NCI-H524 (cell line): Measurements from ENCODE around the gene CENPO.
"Not testable (repeated sequence)": the region's sequence is repeated elsewhere in the genome, so short reads cannot be mapped to it uniquely, and the experiment has no call there.

Experiments
- DNase-seq, 2 experiments: peaks; one replicate each; lab custom pipeline; 2025; lab: John Stamatoyannopoulos, UW

The CENPO gene

GRCh38 chr2:24788816-24789215, 4.4 kb upstream of the CENPO start:
- DNase-seq = no peak

DNA sequence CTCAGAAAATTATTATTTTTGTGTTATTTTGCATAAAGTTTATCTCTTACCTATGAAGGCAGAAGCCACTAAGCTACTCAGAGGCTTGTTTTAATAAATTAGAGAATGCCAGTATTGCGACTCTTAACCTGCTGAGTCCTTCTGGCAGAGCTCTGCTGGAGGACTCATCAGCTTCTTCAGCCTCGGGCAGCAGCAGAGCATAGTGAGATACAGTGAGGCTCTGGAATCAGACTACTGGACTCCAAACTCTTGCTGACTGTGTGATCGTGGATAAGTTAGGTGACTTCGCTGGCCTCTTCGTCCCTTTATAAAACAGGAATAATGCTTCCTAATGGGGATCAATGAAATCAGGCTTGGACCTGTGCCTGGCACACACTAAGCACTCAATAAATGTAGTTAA, 1.8 kb upstream of the CENPO start:
- no peak for DNase-seq

GRCh38 chr2:24792542-24792873, 717 bp upstream of the CENPO start:
- DNase-seq = no peak

DNA sequence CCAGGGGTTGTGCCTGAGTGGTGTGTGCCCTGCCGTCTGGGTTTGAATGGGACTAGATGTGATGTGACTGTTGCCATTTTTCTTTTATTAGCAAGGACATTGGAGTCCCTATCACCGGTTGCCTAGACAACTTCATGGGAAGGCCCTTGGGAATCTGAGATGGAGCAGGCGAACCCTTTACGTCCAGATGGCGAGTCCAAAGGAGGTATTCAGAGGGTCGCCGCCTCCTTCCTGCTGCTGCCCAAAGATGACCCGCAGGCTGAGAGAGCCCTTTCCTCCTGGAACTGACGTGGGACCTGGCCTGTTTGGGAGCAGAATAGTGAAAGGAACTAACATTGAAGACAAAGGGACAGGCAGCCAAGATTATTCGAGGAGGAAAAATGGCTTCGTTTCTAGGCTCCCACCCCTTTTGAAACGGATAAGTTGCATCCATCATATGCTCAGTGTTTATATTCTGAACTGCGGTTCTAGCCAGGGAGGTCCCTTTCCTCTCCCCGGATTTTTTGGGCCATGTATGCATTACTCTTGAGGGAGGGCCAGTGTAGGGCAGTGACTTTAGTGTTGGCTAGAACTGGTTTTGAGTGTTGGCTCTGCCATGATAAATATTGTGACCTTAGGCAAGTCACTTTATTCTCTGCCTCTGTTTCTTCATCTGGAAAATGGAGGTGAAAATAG, 673 bp downstream of the CENPO start:
- DNase-seq = peak; percentile 81 to 84

DNA sequence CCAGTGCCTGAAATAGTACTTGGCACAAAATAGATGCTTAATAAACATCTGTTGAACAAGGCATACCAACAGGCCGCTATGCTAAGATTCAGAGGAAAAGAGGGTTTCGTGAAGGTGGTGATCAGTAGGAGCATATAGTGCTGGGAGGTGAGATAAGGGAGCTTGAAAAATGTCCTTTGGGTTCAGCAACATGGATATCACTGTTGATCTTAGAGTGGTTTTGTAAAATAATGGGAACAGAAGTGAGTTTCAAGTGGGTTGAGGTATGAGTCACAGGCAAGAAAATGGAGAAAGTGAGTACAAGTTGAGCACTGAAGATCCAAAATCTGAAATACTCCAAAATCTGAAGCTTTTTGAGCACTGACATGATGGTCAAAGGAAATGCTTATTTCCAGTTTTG, 4.4 kb downstream of the CENPO start:
- DNase-seq = no peak

DNA sequence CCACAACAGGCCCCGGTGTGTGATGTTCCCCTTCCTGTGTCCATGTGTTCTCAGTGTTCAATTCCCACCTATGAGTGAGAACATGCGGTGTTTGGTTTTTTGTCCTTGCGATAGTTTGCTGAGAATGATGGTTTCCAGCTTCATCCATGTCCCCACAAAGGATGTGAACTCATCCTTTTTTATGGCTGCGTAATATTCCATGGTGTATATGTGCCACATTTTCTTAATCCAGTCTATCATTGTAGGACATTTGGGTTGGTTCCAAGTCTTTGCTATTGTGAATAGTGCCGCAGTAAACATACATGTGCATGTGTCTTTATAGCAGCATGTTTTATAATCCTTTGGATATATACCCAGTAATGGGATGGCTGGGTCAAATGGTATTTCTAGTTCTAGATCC, 7.3 kb downstream of the CENPO start:
- DNase-seq = not testable (repeated sequence)

DNA sequence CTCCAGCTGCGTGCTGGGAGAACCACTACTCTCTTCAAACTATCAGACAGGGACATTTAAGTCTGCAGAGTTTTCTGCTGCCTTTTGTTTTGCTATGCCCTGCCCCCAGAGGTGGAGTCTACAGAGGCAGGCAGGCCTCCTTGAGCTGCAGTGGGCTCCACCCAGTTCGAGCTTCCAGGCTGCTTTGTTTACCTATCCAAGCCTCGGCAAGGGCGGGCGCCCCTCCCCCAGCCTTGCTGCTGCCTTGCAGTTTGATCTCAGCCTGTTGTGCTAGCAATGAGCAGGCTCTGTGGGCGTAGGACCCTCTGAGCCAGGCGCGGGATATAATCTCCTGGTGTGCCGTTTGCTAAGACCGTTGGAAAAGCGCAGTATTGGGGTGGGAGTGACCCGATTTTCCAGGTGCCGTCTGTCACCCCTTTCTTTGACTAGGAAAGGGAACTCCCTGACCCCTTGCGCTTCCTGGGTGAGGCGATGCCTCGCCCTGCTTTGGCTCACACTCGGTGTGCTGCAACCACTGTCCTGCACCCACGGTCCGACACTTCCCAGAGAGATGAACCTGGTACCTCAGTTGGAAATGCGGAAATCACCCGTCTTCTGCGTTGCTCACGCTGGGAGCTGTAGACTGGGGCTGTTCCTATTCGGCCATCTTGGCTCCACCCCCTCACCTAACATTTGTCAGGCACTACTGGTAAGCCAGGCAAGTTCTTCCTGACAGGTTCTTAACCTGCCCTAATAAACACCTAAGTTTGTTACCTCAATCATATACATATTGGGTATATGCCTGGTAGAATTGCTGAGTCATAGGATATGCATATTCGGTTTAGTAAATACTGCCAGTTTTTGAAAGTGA, 12.8 kb downstream of the CENPO start:
- DNase-seq = not testable (repeated sequence)

GRCh38 chr2:24806661-24807036, 13.4 kb downstream of the CENPO start:
- no peak for DNase-seq

GRCh38 chr2:24809316-24810007, 16.2 kb downstream of the CENPO start:
- no peak for DNase-seq

DNA sequence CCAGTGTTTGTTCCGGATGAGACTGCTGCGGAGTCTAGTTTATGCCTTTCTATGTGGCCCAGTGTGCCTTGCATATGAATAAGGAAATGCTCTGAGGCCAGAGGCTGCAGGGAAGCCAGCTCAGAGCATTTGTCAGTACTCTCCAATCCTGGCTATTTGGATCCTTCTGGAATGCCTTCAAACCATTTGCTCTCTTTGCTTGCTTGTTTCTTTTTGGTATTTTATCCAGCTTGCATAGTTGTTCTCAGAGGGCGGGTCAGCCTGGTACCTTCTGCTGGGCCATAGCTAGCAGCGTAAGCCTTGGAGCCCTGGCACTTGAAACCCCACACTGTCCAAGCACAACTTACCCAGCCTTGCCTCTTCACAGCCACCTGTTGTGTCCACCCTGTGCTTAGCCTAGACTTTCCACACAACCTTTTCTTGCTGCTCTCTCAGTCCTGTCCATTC, 20.5 kb downstream of the CENPO start:
- no peak for DNase-seq

- DNase-seq = no peak
Measured at GRCh38 chr2:24814516-24814915, 21.3 kb downstream of the CENPO start.

GRCh38 chr2:24815171-24815570, 21.9 kb downstream of the CENPO start:
- DNase-seq = no peak

- no peak for DNase-seq
Measured at GRCh38 chr2:24816404-24816803, 23.2 kb downstream of the CENPO start.

- no peak for DNase-seq
Measured at GRCh38 chr2:24816884-24817283, 23.7 kb downstream of the CENPO start.

DNA sequence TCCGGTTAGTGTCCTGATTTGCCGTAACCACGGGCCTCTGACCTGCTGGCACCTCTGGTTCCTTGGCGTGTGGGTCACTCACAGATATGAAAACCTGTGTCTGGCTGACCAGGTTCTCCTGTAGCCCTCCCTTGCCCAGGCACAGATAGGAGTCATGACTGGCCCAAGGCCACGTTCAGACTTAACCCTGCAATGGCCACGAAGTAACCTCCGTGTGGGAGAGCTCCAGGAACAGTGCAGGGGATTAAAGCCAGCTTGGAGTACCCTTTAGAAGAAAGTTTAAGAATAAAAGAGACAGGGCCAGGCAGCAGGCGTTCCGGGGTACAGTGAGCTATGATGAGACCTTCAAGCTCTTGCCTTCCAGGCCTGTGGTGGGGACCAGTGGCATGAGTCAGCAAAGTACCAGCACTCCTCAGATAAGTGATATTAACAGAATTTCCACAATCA, 25.5 kb downstream of the CENPO start:
- DNase-seq = no peak

- no peak for DNase-seq
Measured at GRCh38 chr2:24819442-24820174, 26.4 kb downstream of the CENPO start.

DNA sequence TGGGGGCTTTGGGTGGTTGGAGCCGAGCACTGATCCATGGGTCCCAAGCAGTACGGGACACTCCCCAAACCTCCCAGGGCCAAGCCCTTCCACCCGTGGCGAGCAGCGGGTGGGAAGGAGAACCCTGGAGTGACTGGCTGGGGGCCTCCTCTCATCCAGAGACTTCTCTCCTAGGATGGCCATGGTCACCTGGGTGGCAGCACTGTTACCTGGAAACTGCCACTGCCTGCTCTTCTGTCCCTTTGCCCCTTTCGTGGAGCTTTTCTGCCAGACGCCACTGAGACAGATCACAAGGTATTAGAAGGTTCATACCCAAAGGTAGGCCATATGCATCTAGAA, 26.9 kb downstream of the CENPO start:
- DNase-seq = no peak

GRCh38 chr2:24820598-24821432, 27.6 kb downstream of the CENPO start:
- DNase-seq = peak in 1 of 2 experiments; percentile 24

DNA sequence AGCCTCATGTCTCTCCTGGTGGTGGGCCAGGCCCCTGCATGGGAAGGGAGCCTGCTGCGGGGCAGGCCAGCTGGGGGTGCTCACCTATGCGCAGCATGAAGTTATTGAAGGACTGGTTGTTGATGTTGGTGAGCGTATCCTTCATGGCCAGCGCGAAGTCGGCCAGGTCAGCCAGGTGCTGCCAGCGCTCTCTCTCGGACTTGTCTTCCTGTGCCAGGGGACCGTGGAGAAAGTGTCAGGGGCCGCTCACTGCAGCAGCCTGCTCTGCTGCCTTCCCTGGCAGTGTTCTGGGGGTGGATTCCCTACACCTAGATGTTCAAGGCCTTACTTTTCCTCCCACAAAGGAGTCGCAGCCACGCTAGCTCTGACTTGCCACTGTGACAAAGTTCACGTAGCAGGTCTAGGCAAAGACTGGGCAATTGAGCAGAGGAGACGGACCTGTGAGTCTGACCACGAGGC, 28.2 kb downstream of the CENPO start:
- DNase-seq = no peak

GRCh38 chr2:24822049-24822706, 29.0 kb downstream of the CENPO start:
- no peak for DNase-seq

DNA sequence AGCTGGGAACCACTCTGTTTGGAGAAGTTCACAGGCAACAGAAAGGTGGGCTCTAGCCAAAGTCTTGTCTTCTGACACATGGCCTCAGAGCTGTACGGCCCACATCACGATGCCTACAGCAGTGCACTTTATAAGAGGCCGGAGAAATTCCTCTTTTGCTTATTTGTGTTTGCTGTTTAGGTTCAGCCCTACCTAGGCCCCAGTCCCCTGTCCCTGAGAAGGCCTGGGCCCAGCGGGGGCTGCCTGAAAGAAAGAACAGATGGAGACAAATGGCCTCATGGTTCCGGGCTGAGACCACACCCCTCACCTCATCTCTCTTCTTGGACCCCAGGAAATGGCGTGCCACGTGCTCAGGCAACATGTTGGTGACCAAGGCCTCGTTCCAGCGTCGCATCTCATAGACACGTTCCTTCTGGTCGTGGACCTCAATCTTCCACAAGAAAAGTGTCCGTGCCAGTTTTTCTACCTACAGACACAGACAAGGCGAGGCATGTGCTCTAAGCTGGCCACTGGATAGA, 30.9 kb downstream of the CENPO start:
- DNase-seq = no peak
